Stimulated activated naive CD8-positive, alpha-beta T cell treated with anti-CD3 and anti-CD28 coated beads, Interleukin-15, Interleukin-2, amounts not matched to agents 100 U/mL and 50 U/mL, for 24 hours (primary cell): ENCODE data around the gene CDHR1.
A peak's percentile ranks its signal among the peaks of the same experiment; 100 is the strongest.

Experiments used
- ATAC-seq: fragments of 150-1000 bp; cut with Tn5 transposase; one replicate; pipeline ENCODE4 v1.10.0; 2021
- DNase-seq: peaks from one replicate; pipeline ENCODE4 v3.0.0; 2021

CDHR1 gene

GRCh38 chr10:84262190-84262956, 68.0 kb downstream of the CDHR1 start:
- ATAC-seq: no peak
- no peak for DNase-seq

GRCh38 chr10:84263716-84264115, 69.4 kb downstream of the CDHR1 start:
- no peak for ATAC-seq
- DNase-seq: no peak

GRCh38 chr10:84264611-84265141, 70.3 kb downstream of the CDHR1 start:
- ATAC-seq: peak; percentile 89
- DNase-seq: peak; percentile 77

- no peak for ATAC-seq
Observed at GRCh38 chr10:84265418-84265817, 71.1 kb downstream of the CDHR1 start.

GRCh38 chr10:84267503-84268126, 73.3 kb downstream of the CDHR1 start:
- peak; percentile 75 for ATAC-seq
- DNase-seq: peak; percentile 83

More at GRCh38 chr10:84265418-84265817, 71.1 kb downstream of the CDHR1 start:
- DNase-seq: no peak

GRCh38 chr10:84269162-84269561, 74.8 kb downstream of the CDHR1 start:
- DNase-seq: no peak
- ATAC-seq: no peak
